Astrocyte of the cerebellum (primary cell): ENCODE data around the gene CLCN7.

Source experiments
- DNase-seq: peaks from one replicate; pipeline ENCODE4 v3.0.0-alpha.2; 2011; ENCODE audit warnings: low read depth
- H3K4me3 ChIP-seq: 2 replicates; pipeline ENCODE4 v1.5.1; 2011; ENCODE audit warnings: mild to moderate bottlenecking, low read depth, low read length, moderate library complexity
- in situ Hi-C: cut with HindIII; loops from 2 replicates; pipeline ENCODE4 v1.10.0; 2017; ENCODE audit warnings: low sequenced_read_pairs
- TF ChIP-seq, protein P1 (sequence below): IDR thresholded peaks from 2 replicates; pipeline ENCODE4 v1.5.1; 2012; ENCODE audit warnings: low read length, low read depth, moderate library complexity, mild to moderate bottlenecking; ENCODE audit errors: missing control alignments

CLCN7 gene

DNA sequence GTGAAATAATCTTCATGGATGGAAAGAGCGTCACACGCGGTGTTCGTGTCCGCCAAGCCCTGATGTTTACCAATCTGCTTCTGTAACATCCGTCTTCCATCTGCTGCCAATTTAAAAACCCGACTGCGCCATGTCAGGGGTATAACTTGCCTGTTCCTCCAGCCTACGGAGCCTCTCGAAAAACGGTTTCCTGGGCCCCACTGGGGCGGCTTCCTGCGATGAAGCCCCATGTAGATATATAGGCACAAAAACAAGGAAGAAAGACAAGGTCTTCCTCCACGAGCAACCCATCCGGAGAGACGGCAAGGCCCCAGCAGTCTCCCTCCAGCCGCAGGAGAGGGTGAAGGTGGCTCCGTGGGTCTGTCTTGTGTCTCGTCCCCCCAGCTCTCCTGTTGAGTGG lies 13.8 kb upstream of the CLCN7 start, which contains the start of gene PTX4:
PTX4 (minus strand) TSS at position 326 of the 400 bp plus-strand sequence; CDS start at position 291, 35 bp downstream.
- no peak for DNase-seq
- TF ChIP-seq, protein P1, sequence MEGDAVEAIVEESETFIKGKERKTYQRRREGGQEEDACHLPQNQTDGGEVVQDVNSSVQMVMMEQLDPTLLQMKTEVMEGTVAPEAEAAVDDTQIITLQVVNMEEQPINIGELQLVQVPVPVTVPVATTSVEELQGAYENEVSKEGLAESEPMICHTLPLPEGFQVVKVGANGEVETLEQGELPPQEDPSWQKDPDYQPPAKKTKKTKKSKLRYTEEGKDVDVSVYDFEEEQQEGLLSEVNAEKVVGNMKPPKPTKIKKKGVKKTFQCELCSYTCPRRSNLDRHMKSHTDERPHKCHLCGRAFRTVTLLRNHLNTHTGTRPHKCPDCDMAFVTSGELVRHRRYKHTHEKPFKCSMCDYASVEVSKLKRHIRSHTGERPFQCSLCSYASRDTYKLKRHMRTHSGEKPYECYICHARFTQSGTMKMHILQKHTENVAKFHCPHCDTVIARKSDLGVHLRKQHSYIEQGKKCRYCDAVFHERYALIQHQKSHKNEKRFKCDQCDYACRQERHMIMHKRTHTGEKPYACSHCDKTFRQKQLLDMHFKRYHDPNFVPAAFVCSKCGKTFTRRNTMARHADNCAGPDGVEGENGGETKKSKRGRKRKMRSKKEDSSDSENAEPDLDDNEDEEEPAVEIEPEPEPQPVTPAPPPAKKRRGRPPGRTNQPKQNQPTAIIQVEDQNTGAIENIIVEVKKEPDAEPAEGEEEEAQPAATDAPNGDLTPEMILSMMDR = no peak
- no peak within 1 kb of the TSS for H3K4me3 ChIP-seq
- in situ Hi-C loops = loop anchor here (25.0 kb wide), 1 partner anchor 101 kb away; no protein-coding TSS in a partner anchor

DNA sequence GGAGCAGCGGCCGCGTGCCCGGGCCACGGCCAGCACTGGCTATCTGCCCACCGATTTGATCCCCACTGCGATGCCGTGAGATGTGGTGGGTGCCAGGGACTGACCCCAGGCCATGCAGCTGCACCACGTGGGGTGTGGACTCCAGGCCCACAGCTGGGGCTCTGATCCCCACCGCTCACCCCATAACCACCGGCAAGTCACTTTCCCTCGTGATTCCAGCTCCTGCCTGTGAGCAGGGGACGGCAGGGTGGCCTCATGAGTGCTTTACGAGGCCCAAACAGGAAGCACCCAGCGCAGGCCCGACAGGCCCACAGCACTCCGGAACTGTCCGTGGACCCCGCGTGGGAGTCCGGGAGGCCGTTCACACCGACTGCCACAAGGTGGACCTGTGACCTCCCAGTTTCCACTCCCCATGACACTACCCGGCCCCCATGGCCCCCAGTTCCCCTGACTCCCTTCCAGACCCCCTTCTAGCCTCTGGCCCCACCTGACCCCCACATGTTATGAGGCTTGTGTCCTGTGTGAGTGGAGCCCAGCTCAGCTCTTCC lies 13.3 kb upstream of the CLCN7 start:
- in situ Hi-C loops = loop anchor here (25.0 kb wide), 1 partner anchor 101 kb away; no protein-coding TSS in a partner anchor
- H3K4me3 ChIP-seq = no peak overlapping the region
- TF ChIP-seq, protein P1 = no peak
- no peak for DNase-seq

DNA sequence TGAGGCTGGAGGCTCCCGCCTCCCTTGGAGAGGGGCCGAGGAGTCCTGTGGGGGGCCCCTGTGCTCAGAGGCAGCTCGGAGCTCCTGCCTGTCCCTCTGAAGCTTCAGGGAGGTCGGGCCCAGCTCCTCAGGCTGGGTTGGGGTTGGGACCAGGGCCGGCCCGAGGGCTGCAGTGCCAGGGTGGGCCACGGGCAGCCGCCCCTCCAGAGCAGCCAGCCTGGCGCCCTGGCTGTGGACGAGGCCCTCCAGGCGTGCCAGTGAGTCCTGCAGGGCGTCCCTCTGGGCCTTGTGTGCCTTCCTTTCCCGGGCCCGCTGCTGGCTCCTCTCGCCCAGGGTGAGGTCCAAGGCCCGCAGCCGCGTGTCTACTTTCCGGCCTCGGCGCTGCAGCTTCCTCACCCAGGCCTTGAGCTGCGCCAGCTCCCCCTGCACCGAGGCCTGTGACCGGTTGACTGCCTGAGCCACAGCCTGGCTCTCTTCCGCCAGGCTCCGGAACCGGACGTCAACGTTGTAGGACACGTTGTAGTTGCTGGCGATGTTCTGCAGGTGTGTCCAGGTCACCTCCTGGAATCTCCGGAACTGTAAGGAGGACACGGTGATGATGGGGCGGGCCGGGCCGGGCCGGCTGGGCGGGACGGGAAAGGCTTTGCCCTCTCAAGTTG lies 12.7 kb upstream of the CLCN7 start:
- in situ Hi-C loops = loop anchor here (25.0 kb wide), 1 partner anchor 100 kb away; no protein-coding TSS in a partner anchor
- TF ChIP-seq, protein P1 = no peak
- DNase-seq = no peak
- H3K4me3 ChIP-seq = no peak overlapping the region

DNA sequence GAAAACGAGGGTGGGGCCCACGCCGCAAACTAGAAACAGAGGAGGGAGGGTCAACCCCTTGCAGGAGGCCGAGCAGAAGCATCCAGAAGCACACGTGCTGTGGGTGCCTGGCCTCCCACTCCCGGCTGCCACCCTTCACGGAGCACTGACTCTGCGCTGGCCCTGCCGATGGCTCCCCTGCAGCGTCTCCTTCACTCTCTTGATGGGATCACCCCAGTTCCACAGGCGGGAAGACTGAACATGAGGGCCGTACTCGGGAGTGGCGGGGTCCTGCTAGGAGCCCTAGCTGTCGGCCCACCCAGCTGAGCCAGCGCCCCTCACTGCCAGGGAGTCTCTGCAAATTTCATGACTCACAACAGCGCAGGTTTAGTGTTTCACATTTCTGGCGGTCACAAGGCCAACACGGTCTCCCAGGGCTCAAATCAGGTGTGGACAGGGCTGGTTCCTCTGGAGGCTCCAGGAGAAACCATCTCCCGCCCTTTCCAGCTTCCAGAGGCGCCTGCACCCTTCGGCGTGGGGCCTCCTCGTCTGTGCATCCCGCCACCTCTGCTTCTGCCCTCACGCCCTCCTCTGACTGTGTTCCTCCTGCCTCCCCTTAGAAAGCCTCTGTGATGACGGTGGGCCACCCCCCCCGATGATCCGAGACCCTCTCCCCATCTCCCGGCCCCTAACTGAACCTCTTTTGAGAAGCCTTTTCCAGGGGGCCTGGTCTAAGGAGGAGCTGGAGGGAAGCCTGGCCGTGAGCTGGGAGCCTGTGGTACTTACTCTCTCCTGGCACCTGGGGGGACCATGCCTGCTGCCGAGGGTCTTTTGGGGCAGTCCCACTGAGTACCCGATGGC lies 11.9 kb upstream of the CLCN7 start:
- H3K4me3 ChIP-seq = no peak overlapping the region
- in situ Hi-C loops = loop anchor here (25.0 kb wide), 1 partner anchor 99 kb away; no protein-coding TSS in a partner anchor
- TF ChIP-seq, protein P1 = no peak
- DNase-seq = no peak

DNA sequence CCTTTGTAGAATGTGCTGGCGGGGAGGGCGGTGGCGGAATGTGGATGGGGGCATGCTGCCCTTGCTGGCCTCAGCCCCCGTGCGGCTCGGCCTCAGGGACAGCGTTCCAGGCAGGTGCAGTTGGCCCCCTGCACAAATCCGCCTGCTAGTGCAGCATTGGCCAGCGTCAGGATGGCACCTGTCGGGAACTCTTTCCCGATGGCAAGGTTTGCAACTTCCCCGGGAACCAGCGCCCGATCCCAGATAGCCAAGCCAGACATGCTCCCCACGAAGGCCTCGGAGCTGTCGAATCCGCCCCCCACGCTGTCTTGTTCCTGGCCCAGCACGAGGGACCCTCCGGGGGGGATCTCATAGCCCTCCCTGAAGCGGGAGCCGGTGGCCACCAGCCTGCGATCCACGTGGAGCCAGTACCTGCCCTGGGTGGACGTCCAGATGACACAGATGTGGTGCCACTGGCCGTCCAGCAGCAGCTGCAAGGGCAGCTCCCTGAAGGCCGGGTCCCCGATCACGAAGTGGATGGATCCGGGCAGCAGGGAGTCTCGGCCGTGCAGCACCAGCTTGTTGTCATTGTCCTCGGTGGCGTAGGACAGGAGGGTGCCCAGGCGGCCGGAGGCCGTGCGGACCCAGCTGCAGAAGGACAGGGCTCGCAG lies 11.1 kb upstream of the CLCN7 start:
- H3K4me3 ChIP-seq = no peak overlapping the region
- in situ Hi-C loops = loop anchor here (25.0 kb wide), 1 partner anchor 99 kb away; no protein-coding TSS in a partner anchor
- no peak for DNase-seq

More for the DNA sequence above, 11.1 kb upstream of the CLCN7 start:
- TF ChIP-seq, protein P1 = no peak
